HPDE6-E6E7 (cell line): ENCODE data around the gene NUTF2.
"Not testable (repeated sequence)": the region's sequence is repeated elsewhere in the genome, so short reads cannot be mapped to it uniquely, and the experiment has no call there.

Experiments used
- DNase-seq: peaks from one replicate; pipeline ENCODE4 v3.0.0; 2011; ENCODE audit warnings: missing footprints; ENCODE audit errors: extremely low spot score

The NUTF2 gene

DNA sequence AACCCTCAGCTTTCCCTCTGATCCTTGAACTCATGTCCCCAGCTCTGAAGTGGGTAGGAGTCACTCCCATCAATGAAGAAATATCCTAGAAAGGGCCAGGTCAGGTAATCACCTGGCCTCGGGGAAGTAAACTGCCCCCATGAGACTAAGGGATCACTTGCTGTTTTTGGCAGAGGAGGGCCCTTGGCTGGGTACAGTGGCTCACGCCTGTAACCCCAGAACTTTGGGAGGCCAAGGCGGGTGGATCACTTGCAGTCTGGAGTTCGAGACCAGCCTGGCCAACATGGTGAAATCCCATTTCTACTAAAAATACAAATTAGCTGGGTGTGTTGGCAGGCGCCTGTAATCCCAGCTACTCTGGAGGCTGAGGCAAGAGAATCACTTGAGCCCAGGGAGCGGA is 17.3 kb downstream of the NUTF2 start:
- DNase-seq, result not testable (repeated sequence)

DNA sequence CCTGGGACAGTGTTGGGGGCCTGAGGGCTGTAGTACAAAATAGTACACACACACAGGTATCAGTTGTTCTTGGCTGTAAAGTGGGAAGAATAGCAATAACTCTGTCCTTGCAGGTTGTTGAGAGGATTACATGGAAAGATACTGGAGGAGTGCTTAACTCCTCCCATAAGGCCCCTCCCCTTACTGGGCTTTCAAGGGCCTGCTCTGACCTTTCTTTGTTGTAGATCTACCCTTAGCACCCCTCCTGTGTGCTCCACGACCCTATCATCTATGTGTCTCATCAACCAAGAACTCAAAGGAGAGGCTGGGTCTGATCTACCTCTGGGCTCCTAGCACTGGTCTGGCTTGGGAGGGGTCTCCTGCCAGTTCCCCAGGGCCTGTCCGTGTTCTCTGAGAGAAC is 17.9 kb downstream of the NUTF2 start:
- no peak for DNase-seq

GRCh38 chr16:67865318-67865717 is 18.6 kb downstream of the NUTF2 start:
- DNase-seq, result no peak

GRCh38 chr16:67868290-67868689 is 21.6 kb downstream of the NUTF2 start:
- no peak for DNase-seq

- no peak for DNase-seq
Measured at GRCh38 chr16:67869653-67870052, 22.9 kb downstream of the NUTF2 start.

- no peak for DNase-seq
Measured at GRCh38 chr16:67871256-67871655, 24.5 kb downstream of the NUTF2 start.

- no peak for DNase-seq
Measured at GRCh38 chr16:67872131-67872630, 25.4 kb downstream of the NUTF2 start.

DNA sequence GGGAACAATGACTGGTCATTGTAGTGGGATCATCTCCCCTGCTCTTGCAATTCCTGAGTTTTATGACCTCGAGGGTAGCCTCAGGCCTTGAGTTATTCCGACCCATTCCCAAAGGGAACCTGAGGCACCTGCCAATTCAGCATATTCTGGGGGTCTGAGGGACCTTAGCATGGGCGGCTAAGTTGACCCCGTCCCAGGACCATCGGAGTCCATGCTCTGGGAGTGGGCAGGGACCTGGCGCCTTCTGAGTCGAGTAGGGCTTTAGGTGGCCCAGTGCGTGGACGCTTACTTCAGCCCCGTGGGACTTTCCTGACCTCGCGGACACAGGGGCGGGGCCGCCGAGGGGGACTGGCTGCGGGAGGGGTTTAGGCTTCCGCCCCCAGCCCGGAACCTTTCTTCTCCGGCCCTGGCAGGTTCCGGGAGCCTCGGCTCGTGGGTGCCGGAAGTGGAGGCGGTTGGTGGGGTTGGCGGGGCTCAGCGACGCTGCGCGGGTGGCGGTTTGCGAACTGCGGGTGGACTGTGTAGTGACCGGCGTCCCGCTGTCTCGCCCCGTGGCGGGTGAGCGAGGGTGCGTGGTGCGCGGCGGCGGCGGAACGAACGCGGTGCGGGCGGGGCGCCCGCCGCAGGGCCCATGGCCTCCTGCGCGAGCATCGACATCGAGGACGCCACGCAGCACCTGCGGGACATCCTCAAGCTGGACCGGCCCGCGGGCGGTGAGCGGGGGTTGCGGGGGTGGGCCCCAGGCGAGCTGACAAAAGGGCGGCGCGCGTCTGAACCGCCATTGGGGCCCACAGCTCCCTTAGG is 26.1 kb downstream of the NUTF2 start, which contains the start of gene EDC4:
TSS of gene EDC4 (plus strand) at position 422 of the 804 bp plus-strand sequence. CDS start at position 632, 210 bp downstream.
- DNase-seq, result peak; percentile 88

- no peak for DNase-seq
Measured at GRCh38 chr16:67873435-67874370, 27.0 kb downstream of the NUTF2 start.

DNA sequence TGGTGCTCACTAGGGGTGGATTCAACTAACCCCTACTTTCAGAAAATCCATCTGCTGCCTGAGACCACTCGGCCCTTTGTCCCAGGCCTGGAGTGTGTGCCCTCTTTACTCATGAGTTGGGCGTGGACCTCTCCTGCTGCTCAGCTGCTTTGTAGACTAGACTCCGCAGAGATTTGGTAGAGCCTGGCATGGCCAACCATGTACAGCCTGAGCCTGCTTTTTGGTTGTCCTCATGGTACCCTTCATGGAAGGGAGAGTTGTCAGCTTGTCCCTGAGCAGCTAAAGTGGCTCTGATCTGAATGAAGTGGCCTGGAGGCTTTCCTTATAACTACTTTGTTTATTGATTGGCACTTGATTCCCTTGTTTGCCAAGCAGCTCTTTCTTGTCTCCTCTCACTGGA is 27.6 kb downstream of the NUTF2 start:
- DNase-seq, result no peak

DNA sequence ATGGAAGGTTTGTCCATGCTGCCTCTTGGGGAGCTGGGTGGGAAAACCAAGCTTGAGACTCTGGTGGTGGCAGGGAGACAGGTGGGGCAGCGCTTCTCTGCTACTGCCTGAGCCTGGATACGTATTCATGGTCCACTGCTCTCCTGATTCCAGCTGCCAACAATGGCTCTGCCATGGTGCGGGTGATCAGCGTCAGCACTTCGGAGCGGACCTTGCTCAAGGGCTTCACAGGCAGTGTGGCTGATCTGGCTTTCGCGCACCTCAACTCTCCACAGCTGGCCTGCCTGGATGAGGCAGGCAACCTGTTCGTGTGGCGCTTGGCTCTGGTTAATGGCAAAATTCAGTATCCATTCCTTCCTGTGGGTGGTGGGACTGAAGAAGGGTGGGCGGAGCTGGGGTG is 30.3 kb downstream of the NUTF2 start:
- no peak for DNase-seq

- no peak for DNase-seq
Measured at GRCh38 chr16:67878232-67878631, 31.5 kb downstream of the NUTF2 start.

DNA sequence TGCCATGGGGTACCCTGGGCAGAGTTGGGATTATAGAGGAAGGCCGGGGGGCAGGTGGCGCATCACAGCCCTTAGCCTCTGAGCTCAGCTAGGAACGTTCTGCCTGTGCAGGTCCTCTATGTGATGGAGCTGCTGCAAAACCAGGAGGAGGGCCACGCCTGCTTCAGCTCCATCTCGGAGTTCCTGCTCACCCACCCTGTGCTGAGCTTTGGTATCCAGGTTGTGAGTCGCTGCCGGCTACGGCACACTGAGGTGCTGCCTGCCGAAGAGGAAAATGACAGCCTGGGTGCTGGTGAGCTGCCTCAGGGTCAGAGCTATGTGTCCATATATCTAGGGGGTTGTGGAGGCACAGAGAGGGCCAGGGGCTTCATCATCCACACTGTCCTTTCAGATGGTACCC is 32.1 kb downstream of the NUTF2 start:
- DNase-seq, result no peak

- no peak for DNase-seq
Measured at GRCh38 chr16:67879462-67879861, 32.7 kb downstream of the NUTF2 start.

DNA sequence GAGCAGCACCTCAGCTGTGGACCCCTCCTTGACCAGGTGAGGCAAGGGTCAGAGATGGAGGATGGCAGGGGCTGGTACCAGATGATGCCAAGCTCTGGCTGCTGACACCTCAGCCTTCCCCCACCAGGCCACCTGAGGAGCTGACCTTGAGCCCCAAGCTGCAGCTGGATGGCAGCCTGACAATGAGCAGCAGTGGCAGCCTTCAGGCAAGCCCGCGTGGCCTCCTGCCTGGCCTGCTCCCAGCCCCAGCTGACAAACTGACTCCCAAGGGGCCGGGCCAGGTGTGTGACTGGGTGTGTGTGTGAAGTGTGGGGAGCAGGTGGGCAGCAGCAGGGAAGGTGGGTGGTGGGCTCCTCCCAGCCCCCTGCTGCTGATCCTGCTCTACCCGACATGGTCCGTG is 33.2 kb downstream of the NUTF2 start:
- no peak for DNase-seq

GRCh38 chr16:67880584-67880983 is 33.9 kb downstream of the NUTF2 start:
- DNase-seq, result no peak

DNA sequence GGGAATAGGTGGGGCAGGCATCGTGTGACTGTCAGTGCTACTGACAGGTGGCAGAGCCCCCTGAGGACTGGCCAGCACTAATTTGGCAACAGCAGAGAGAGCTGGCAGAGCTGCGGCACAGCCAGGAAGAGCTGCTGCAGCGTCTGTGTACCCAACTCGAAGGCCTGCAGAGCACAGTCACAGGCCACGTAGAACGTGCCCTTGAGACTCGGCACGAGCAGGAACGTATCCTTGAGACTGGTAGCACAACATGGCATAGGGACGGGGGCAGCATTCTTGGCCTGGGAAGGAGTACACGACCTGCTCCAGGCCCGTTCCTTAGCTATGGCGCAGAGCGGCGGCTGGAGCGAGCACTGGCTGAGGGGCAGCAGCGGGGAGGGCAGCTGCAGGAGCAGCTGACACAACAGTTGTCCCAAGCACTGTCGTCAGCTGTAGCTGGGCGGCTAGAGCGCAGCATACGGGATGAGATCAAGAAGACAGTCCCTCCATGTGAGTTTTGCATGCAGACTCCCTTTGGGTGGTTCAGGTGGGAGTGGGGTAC is 35.0 kb downstream of the NUTF2 start:
- DNase-seq, result no peak

DNA sequence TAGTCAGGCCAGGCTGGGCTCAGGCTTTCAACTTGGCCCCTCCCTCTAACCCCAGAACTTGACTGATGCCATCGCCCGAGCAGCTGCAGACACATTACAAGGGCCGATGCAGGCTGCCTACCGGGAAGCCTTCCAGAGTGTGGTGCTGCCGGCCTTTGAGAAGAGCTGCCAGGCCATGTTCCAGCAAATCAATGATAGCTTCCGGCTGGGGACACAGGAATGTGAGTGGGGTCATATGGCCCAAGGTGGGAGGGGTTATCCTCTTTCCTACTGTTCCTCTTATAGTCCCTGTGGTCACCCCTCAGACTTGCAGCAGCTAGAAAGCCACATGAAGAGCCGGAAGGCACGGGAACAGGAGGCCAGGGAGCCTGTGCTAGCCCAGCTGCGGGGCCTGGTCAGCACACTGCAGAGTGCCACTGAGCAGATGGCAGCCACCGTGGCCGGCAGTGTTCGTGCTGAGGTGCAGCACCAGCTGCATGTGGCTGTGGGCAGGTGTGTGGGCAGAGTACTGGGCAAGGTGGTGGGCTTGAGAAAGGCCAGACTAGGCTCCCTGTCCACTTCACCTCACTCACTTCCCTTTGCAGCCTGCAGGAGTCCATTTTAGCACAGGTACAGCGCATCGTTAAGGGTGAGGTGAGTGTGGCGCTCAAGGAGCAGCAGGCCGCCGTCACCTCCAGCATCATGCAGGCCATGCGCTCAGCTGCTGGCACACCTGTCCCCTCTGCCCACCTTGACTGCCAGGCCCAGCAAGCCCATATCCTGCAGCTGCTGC is 35.8 kb downstream of the NUTF2 start:
- DNase-seq, result no peak

DNA sequence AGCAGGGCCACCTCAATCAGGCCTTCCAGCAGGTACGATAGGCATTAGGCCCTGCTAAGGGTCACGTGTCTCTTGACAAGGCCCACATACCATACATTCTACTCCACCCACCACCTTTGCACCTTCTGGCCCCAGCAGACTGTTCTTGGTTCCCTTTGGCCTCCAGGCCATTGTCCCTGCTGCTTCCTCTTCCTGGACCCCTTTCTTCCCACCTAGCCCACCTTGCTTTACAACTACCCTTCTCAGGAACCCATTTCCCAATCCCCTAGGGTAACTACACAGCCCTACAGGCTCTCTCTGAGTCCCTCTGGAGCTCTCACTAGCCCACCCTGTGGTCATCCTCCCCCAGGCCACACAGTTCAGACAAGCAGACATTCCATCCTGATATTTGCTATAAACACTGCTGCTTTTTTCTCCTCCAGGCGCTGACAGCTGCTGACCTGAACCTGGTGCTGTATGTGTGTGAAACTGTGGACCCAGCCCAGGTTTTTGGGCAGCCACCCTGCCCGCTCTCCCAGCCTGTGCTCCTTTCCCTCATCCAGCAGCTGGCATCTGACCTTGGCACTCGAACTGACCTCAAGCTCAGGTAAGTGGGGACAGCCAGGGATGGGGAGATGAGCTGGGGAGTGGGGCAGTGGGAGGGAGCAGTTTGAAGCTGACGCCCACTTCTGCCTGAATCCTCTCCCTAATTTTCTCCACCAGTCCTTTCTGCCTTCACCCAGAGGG is 36.6 kb downstream of the NUTF2 start:
- no peak for DNase-seq

DNA sequence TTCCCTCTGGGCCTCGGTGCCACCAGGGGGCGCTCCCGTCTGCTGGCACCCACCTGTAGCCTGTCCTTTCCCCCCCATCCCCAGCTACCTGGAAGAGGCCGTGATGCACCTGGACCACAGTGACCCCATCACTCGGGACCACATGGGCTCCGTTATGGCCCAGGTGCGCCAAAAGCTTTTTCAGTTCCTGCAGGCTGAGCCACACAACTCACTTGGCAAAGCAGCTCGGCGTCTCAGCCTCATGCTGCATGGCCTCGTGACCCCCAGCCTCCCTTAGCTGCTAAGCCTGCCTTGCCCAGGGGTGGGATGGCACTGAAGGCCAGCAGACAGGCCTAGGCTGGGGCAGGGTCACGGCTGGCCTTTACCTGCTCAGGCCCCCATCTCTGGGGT is 37.1 kb downstream of the NUTF2 start:
- peak; percentile 86 for DNase-seq

- DNase-seq, result peak; percentile 98
Measured at GRCh38 chr16:67884684-67885083, 38.0 kb downstream of the NUTF2 start, which contains the start of gene NRN1L. Gene NRN1L (plus strand): TSS chr16:67884885. CDS start chr16:67884904, 19 bp downstream.
